ENCODE data around the gene E2F2.

DNA sequence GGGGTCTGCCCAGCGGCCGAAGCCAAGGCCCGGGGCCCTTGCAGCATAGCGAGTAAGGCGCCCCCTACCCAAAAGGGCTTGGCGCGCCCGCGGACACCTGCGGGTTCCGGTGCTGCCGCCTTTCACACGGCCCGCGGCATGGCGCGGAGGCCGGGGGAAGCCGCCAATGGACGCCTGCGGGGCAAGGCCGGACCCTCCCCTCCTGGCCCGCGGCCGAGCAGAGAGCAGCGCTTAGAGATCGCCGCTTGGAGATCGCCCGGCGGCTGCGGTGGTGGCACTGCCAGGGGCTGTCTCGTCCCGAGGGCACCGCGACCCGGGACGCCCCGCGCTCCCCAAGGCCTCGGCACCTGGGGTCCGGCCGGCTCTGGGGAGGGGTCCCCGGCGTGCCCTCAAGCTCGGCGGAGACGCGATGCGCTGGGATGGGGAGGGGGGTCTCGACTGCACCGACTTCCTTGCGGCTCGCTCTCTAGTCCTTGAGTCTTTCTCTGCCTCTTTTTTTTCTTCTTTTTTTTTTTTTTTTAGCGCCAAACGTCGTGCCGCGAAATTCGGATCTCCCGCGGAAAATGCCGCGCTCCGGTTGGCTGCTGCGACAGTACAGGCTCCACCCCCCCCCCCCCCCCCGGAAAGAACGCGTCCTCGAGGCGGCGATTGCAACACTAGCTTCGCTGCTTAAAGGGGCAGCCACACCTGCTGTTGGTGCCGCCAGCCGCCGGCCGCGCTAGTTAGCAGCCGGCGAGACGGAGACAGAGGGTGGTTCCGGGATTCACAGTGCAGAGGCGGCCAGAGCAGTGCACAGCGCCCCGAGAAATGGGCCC is at the start of gene E2F2:
- TF ChIP-seq CTCF (conservative IDR thresholded peaks at IDR 0.05; ENCODE audit: low read depth in 2 of 2) (peak in 1 of 2 experiments; percentile 44; a peak in 1 of 4 replicates), JUNB (IDR thresholded peaks at IDR 0.05; ENCODE audit: unreplicated experiment) (no peak), STAT1 (IDR thresholded peaks at IDR 0.05; ENCODE audit: unreplicated experiment) (no peak), EZH2 (IDR thresholded peaks at IDR 0.05; ENCODE audit: low read depth, unreplicated experiment) (no peak), NANOG (IDR thresholded peaks at IDR 0.05; ENCODE audit: borderline replicate concordance) (no peak), ETS1 (IDR thresholded peaks at IDR 0.05) (no peak), POLR2AphosphoS5 (IDR thresholded peaks at IDR 0.05; ENCODE audit: low read depth) (peak; percentile 47), REST (IDR thresholded peaks at IDR 0.05; ENCODE audit: unreplicated experiment) (no peak), EZH2phosphoT487 (IDR thresholded peaks at IDR 0.05; ENCODE audit: unreplicated experiment) (no peak), CREB1 (CRISPR knock-in tag; IDR thresholded peaks at IDR 0.05; ENCODE audit: low read depth) (no peak), ZNF331 (CRISPR knock-in tag; IDR thresholded peaks at IDR 0.05; ENCODE audit: low read depth) (no peak)

All from GM23338 (cell line).